Hippocampal formation (tissue), 2 donors: Measurements from ENCODE around the gene TP53TG3.
"Not testable (repeated sequence)": the region's sequence is repeated elsewhere in the genome, so short reads cannot be mapped to it uniquely, and the experiment has no call there.

Source experiments
- DNase-seq, 2 donors: peaks; one replicate each; lab custom pipeline; 2025; lab: John Stamatoyannopoulos, UW

The TP53TG3 gene

GRCh38 chr16:32676065-32676464, at the start of gene TP53TG3:
Gene TP53TG3, minus strand, starts transcription at chr16:32676165. Its CDS starts 68 bp downstream, at chr16:32676097.
- not testable (repeated sequence) for DNase-seq

- not testable (repeated sequence) for DNase-seq
Observed at GRCh38 chr16:32650876-32651275, 25.1 kb downstream of the TP53TG3 start.

GRCh38 chr16:32647562-32647961, 28.4 kb downstream of the TP53TG3 start:
- not testable (repeated sequence) for DNase-seq

- DNase-seq = not testable (repeated sequence)
Observed at GRCh38 chr16:32646780-32647179, 29.2 kb downstream of the TP53TG3 start.

GRCh38 chr16:32646177-32646576, 29.8 kb downstream of the TP53TG3 start:
- DNase-seq = not testable (repeated sequence)

- not testable (repeated sequence) for DNase-seq
Observed at GRCh38 chr16:32645278-32645908, 30.6 kb downstream of the TP53TG3 start.

GRCh38 chr16:32644715-32645114, 31.2 kb downstream of the TP53TG3 start:
- not testable (repeated sequence) for DNase-seq

GRCh38 chr16:32637614-32638013, 38.4 kb downstream of the TP53TG3 start:
- not testable (repeated sequence) for DNase-seq

GRCh38 chr16:32632096-32632495, 43.9 kb downstream of the TP53TG3 start:
- not testable (repeated sequence) for DNase-seq
